Measurements from ENCODE around the gene GPR141. TPM values are rescaled to one million over a fixed set of nuclear protein-coding genes. Genes with fewer than 3 reads are reported as not detected.

Gene GPR141, protein sequence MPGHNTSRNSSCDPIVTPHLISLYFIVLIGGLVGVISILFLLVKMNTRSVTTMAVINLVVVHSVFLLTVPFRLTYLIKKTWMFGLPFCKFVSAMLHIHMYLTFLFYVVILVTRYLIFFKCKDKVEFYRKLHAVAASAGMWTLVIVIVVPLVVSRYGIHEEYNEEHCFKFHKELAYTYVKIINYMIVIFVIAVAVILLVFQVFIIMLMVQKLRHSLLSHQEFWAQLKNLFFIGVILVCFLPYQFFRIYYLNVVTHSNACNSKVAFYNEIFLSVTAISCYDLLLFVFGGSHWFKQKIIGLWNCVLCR
- not detected in 2 replicates for total RNA-seq

- no peak for DNase-seq (ENCODE audit: low read depth, low spot score)
These were observed at the start of gene GPR141 for GRCh38 chr7:37683246-37684120. GPR141 (plus strand) TSS chr7:37683766; CDS start chr7:37740394, 56,628 bp downstream.

GRCh38 chr7:37635346-37635745 is 48.2 kb upstream of the GPR141 start:
- DNase-seq (ENCODE audit: low read depth, low spot score) = no peak

- DNase-seq (ENCODE audit: low read depth, low spot score) = no peak
These were observed 41.5 kb upstream of the GPR141 start for GRCh38 chr7:37642028-37642540.

GRCh38 chr7:37643876-37644275 is 39.7 kb upstream of the GPR141 start:
- DNase-seq (ENCODE audit: low read depth, low spot score) = no peak

GRCh38 chr7:37645282-37646050 is 38.1 kb upstream of the GPR141 start:
- DNase-seq (ENCODE audit: low read depth, low spot score) = no peak

- DNase-seq (ENCODE audit: low read depth, low spot score) = no peak
These were observed 26.5 kb upstream of the GPR141 start for GRCh38 chr7:37656913-37657530.

DNA sequence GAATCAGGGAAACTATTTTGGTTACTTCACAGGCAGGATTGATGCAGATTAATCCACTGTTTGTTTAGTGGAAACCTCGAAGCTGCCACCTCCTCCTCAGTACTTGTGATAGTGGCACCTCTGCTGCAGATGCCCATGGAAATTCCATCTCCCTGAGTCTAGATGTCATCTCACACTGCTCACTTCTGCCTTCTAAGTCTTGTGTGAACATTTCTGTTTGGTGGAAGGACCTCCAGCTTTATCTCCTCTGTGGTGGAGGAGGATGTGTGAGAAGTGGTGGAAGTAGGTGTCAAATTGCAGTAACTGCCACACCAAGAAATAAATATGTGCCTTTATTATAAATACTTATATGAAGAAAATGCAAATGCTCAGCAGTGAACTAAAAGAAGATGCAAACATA is 25.8 kb upstream of the GPR141 start:
- no peak for DNase-seq (ENCODE audit: low read depth, low spot score)

DNA sequence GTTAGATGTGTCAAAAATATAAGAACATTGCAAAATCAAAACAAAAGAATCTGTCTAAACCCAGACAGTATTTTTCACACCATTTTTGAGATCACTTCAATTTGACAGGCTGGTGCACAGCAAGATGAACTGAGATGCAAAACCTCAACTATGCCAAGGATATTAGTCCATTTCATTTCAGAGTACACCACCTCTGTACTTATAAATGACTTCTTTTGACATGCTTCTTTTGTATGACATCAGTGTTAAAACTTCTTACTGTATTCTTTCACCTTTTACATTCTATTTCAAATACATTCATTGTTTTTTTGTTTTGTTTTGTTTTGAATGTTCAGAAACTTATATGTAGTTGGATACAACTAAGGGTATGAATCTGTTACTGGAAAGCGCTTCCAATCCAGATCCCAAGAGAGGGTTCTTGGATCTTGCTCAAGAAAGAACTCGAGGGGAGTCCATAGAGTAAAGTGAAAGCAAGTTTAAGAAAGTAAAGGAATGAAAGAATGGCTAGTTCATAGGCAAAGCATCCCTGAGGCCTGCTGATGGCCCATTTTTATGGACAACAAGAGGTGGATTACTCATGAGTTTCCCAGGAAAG is 23.5 kb upstream of the GPR141 start:
- no peak for DNase-seq (ENCODE audit: low read depth, low spot score)

GRCh38 chr7:37660614-37661013 is 23.0 kb upstream of the GPR141 start:
- no peak for DNase-seq (ENCODE audit: low read depth, low spot score)

DNA sequence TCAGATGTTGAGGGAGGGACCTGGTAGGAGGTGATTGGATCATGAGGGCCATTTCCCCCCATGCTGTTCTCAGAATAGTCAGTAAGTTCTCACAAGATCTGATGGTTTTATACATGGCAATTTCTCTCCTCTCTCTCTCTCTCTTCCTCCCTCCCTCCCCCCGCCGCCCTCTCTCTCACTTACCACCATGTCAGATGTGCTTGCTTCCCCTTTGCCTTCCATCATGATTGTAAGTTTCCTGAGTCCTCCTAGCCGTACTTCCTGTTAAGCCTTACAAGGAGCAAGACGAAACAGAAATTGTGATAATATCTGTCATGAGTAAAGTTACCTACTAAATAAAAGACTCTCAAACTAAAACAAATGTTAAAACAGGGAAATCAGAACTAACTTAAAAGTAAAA is 19.9 kb upstream of the GPR141 start:
- no peak for DNase-seq (ENCODE audit: low read depth, low spot score)

- no peak for DNase-seq (ENCODE audit: low read depth, low spot score)
These were observed 18.1 kb upstream of the GPR141 start for GRCh38 chr7:37665352-37666022.

GRCh38 chr7:37666026-37666799 is 17.4 kb upstream of the GPR141 start:
- no peak for DNase-seq (ENCODE audit: low read depth, low spot score)

GRCh38 chr7:37669818-37670217 is 13.7 kb upstream of the GPR141 start:
- DNase-seq (ENCODE audit: low read depth, low spot score) = no peak

DNA sequence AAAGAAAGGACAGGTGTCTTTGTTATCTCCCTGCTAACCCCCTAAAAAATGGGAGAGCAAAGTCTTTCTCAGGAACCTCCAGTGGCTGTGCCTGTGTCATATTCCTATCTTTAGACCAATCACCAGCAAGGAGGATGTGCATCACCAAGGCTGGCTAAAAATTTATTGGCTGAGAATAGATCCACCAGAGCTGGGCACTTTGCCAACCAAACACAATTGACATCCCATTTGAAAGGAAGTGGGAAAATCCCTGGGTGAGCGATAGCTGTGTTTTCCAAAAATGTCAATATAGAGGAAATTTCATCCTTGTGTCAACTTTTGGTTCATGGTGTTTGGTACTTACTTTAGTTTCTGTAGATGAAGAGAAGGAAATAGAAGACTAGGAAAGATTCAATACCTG is 13.1 kb upstream of the GPR141 start:
- DNase-seq (ENCODE audit: low read depth, low spot score) = no peak

DNA sequence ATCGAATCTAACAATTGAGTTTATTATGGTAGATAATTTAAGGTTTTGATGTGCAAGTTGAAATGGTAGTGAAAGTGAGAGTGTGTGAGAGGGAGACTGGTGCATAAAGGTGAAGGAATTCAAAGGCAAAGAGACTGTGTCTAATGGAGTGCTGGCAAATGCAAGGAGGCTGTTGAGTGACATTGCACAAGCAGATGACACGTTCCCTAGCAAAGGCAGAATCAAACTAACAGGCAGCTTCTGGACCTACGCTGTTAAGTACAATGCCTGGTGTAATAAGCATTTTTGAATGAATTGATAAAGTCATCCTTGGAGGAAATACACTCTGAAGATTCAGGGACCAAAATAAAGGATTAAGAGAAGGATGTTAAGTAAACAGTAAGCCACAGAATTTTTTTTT is 11.7 kb upstream of the GPR141 start:
- DNase-seq (ENCODE audit: low read depth, low spot score) = no peak

DNA sequence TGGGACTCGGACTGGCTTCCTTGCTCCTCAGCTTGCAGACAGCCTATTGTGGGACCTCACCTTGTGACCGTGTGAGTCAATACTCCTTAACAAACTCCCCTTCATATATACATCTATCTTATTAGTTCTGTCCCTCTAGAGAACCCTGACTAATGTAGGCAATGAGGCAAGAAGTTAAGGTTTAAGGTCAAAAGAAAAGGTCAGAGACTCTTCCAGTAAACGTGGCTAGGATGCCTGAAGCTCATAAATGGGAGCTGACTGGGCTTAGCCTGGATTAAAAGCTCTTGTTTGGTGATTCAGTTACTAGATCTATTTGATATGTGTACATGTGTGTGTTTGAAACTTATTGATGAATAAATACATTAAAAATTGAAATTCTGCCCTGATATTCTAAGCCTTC is 10.6 kb upstream of the GPR141 start:
- no peak for DNase-seq (ENCODE audit: low read depth, low spot score)

DNA sequence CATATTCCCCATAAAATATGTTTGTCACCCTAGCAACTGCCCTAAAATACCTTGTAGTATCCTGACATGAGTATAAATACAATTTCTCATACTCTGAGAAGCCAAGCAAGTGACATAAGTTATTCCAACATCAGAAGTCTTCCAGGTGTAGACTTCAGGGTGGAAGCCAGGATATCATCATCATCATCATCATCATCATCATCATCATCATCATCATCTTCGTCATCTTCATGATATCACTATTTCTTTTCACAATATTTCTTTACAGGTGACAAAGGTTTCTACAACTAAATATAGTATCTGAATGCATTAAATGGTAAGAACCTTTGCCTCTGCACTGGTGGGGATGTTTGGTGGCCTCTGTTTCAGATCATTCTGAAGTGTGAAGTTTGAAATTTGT is 10.0 kb upstream of the GPR141 start:
- DNase-seq (ENCODE audit: low read depth, low spot score) = no peak

- DNase-seq (ENCODE audit: low read depth, low spot score) = no peak
These were observed 9.0 kb upstream of the GPR141 start for GRCh38 chr7:37674531-37674930.

DNA sequence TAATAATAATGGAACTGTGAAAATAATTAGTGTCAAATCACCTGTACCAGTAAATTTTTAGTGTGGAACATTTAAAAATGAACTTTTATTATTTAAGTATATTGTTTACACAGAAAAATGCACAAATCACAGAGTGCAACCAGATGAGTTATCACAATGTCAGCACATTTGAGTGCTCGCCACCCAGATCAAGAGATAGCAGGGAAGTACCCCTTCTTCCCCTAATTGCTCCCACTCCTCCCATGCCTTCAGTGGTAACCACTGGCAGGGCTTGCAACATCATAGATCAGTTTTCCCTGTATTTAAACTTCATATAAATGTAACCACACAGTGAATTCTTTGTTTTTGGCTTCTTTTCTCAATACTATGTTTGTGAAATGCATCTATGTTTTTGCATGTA is 7.8 kb upstream of the GPR141 start:
- DNase-seq (ENCODE audit: low read depth, low spot score) = no peak

DNA sequence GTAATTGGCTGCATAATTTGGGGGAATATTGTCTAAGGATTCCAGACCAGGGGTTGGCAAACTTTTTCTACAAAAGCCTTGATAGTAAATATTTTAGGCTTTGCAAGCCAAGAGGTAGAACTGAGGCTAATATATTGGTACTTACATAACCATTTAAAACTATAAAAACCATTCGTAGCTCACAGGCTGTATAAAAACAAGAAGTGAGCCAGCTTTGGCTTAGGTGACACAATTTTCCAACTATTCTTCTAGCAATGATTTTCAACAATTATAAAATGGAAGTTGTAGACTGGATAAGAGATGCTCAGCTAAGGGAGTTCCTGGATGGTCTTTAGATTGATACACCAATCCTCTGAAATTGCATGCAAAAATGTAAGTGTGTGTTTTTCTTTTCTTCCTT is 1.4 kb downstream of the GPR141 start:
- DNase-seq (ENCODE audit: low read depth, low spot score) = no peak
